Kidney tubule cell (primary cell): ENCODE data around the gene ZNF581.

Experiments used
- DNase-seq: peaks from one replicate; pipeline ENCODE4 v3.0.0-alpha.2; 2018; ENCODE audit warnings: low spot score

Gene ZNF581

GRCh38 chr19:55643003-55643886, at the start of gene ZNF581:
ZNF581 (plus strand) TSS chr19:55643649; CDS start chr19:55644572, 923 bp downstream.
- DNase-seq, result peak; percentile 84

- no peak for DNase-seq
Observed at GRCh38 chr19:55594996-55595545, 48.4 kb upstream of the ZNF581 start.

GRCh38 chr19:55596304-55596703, 47.1 kb upstream of the ZNF581 start:
- no peak for DNase-seq

- DNase-seq, result no peak
Observed at GRCh38 chr19:55597501-55597921, 45.9 kb upstream of the ZNF581 start.

GRCh38 chr19:55598034-55598433, 45.4 kb upstream of the ZNF581 start:
- DNase-seq, result no peak

- peak; percentile 95 for DNase-seq
Observed at GRCh38 chr19:55598719-55599467, 44.6 kb upstream of the ZNF581 start.

GRCh38 chr19:55599468-55599841, 44.0 kb upstream of the ZNF581 start, which contains the start of gene FIZ1:
FIZ1 (minus strand) TSS chr19:55599517; CDS start chr19:55597865, 1,652 bp downstream.
- DNase-seq, result peak; percentile 99

GRCh38 chr19:55599842-55600661, 43.4 kb upstream of the ZNF581 start, which contains the start of gene ZNF524:
ZNF524 (plus strand) TSS chr19:55600288; CDS start chr19:55602113, 1,825 bp downstream.
- peak; percentile 91 for DNase-seq

- DNase-seq, result no peak
Observed at GRCh38 chr19:55600662-55601028, 42.8 kb upstream of the ZNF581 start.

GRCh38 chr19:55601084-55601483, 42.4 kb upstream of the ZNF581 start:
- DNase-seq, result no peak

GRCh38 chr19:55602104-55603001, 41.1 kb upstream of the ZNF581 start:
- DNase-seq, result no peak

GRCh38 chr19:55603115-55603514, 40.3 kb upstream of the ZNF581 start:
- DNase-seq, result no peak

GRCh38 chr19:55603581-55604292, 39.7 kb upstream of the ZNF581 start:
- DNase-seq, result no peak

GRCh38 chr19:55605207-55605636, 38.2 kb upstream of the ZNF581 start:
- DNase-seq, result peak; percentile 96

GRCh38 chr19:55605637-55606470, 37.6 kb upstream of the ZNF581 start, which contains the start of gene ZNF865:
ZNF865 (plus strand) TSS chr19:55605647; CDS start chr19:55613619, 7,972 bp downstream.
- peak; percentile 88 for DNase-seq

GRCh38 chr19:55606471-55606787, 37.0 kb upstream of the ZNF581 start:
- DNase-seq, result no peak

- DNase-seq, result no peak
Observed at GRCh38 chr19:55606817-55607216, 36.6 kb upstream of the ZNF581 start.

- no peak for DNase-seq
Observed at GRCh38 chr19:55609326-55609725, 34.1 kb upstream of the ZNF581 start.
